Renal pelvis (tissue), 4 donors: ENCODE results near the gene TDRD12. TPM values are rescaled to one million over a fixed set of nuclear protein-coding genes. Genes with fewer than 3 reads are reported as not detected.
"Not testable (repeated sequence)": the region's sequence is repeated elsewhere in the genome, so short reads cannot be mapped to it uniquely, and the experiment has no call there.

ENCODE experiments used
- DNase-seq: peaks from one replicate; pipeline ENCODE4 v3.0.0-alpha.2; 2013
- polyA plus RNA-seq, 3 donors: library from polyadenylated mRNA; unstranded; fragments of 120-200 nt; gene quantifications; one replicate each; pipeline ENCODE4 v1.2.1, GENCODE V29; 2013; ENCODE audit not compliant: insufficient read length in 3 of 3

The TDRD12 gene
- polyA plus RNA-seq, 3 donors = 0.40 to 1.1 (median 0.67) TPM

GRCh38 chr19:32746631-32747196 lies 27.1 kb downstream of the TDRD12 start:
- not testable (repeated sequence) for DNase-seq

GRCh38 chr19:32748497-32748896 lies 28.9 kb downstream of the TDRD12 start:
- DNase-seq = no peak

DNA sequence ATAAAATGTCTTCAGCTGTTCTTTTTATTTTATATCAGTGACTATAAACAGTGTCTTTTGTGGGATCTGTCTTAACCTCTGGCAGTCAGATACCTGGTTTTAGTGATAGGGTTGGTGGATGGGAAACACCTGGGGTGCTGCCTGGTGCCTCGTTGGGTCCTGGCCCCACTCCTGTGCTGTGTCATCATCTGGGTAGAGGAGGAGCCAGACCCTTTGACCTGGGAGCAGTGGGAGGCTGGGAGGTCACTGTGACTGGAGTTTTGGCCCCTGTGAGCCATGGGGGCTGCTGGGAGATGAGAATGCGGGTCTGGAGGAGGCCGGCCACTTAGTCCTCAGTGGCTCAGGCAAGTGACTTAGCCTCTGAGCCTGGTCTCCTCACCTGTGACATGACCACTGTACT lies 29.4 kb downstream of the TDRD12 start:
- DNase-seq = no peak

GRCh38 chr19:32749361-32749760 lies 29.8 kb downstream of the TDRD12 start:
- DNase-seq = no peak

GRCh38 chr19:32750441-32751055 lies 31.0 kb downstream of the TDRD12 start:
- no peak for DNase-seq

DNA sequence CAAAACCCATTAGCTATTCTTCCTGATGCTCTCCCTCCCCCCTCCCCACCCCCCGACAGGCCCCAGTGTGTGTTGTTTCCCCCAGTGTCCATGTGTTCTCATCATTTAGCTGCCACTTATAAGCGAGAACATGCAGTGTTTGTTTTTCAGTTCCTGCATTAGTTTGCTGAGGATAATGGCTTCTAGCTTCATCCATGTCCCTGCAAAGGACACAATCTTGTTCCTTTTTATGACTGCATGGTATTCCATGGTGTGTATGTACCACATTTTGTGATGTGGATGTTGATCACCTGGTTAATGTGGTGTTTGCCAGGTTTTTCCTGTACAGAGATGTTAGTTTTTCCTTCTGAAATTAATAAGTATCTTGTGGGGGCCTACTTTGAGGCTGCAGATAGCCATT lies 31.5 kb downstream of the TDRD12 start:
- DNase-seq = no peak

DNA sequence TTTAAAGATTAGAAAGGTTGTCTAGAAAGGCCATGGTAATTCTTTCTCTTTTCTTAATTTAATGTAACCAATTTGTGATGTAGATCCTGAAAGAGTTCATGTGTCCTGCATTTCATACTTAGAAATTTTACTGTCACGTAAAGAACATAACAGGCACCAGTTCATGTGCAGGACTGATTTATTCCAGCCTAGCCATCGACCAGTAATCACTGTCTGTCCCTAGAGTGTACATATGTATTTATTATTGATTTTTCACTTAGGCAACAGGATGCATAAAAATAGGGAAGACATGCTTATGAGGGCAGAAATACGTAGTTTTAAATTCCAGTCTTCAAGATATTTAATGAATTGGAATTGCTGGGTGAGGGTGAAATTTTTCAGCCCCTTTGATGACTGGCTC lies 37.6 kb downstream of the TDRD12 start:
- no peak for DNase-seq

DNA sequence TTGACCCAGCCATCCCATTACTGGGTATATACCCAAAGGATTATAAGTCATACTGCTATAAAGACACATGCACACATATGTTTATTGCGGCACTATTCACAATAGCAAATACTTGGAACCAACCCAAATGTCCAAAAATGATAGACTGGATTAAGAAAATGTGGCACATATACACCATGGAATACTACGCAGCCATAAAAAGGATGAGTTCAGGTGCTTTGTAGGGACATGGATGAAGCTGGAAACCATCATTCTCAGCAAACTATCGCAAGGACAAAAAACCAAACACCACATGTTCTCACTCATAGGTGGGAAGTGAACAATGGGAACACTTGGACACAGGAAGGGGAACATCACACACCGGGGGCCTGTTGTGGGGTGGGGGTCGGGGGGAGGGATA lies 45.8 kb downstream of the TDRD12 start:
- not testable (repeated sequence) for DNase-seq

GRCh38 chr19:32767951-32768679 lies 48.5 kb downstream of the TDRD12 start:
- DNase-seq = no peak

DNA sequence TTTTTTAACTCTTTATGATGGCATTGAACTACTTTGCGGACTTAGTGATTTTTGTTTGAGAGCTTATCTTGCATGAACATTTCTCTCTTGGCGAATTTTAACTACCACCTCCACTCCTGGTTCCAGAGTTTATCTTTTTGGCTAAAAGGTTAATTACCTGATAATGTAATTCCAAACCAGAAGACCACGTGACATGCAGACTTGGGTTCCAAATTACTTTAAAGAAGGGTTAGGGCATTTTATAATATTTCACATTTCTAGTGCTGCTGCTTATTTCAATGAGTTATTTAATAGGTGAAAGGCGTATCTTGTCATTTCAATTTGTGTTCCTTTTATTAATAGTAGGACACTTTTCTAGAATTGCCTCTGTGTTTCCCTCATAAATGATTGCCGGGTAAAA lies 52.0 kb downstream of the TDRD12 start:
- DNase-seq = no peak

GRCh38 chr19:32773126-32773525 lies 53.6 kb downstream of the TDRD12 start:
- no peak for DNase-seq

DNA sequence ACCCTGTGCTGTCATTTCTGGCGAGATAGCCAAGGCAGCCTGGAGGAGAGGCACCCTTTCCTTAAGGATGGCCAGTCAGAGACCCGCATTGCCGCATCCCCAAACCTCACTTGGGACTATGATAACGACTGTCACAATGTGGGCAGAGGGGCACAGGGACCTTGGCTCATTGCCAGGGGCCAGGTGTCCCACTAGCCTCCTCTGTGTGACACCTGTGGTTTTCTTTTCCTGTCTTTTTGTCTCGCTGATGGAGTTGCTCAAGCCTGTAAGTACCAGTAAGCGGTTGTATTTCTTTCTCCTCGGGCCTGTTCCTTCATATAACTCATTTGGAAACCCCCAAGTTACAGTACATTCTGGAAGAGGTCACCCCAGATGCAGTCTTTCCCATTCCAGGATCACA lies 59.5 kb downstream of the TDRD12 start:
- no peak for DNase-seq

DNA sequence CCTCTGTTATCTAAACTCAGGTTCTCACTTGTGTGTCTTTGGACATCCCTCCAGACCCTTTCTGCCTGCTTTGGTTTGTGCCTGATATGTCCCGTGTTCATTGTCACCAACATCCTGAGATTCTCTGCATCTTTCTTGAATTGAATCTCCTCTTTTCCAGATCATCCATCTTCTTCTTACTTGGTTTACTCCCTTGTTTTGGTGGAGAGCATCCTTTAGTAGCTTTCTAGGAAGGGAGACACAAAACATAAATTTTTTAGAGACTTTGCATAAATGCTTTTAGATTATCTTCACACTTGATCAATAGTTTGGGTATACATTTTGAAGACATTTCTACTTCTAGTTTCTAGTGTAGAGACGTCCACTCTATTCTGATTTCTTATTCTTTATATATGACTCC lies 61.7 kb downstream of the TDRD12 start:
- DNase-seq = no peak

GRCh38 chr19:32782089-32782488 lies 62.5 kb downstream of the TDRD12 start:
- not testable (repeated sequence) for DNase-seq

GRCh38 chr19:32787161-32787813 lies 67.7 kb downstream of the TDRD12 start:
- DNase-seq = not testable (repeated sequence)

GRCh38 chr19:32787895-32788294 lies 68.3 kb downstream of the TDRD12 start:
- DNase-seq = not testable (repeated sequence)

- DNase-seq = no peak
These were observed 69.9 kb downstream of the TDRD12 start for GRCh38 chr19:32789429-32789828.

GRCh38 chr19:32798201-32798600 lies 78.6 kb downstream of the TDRD12 start:
- no peak for DNase-seq

DNA sequence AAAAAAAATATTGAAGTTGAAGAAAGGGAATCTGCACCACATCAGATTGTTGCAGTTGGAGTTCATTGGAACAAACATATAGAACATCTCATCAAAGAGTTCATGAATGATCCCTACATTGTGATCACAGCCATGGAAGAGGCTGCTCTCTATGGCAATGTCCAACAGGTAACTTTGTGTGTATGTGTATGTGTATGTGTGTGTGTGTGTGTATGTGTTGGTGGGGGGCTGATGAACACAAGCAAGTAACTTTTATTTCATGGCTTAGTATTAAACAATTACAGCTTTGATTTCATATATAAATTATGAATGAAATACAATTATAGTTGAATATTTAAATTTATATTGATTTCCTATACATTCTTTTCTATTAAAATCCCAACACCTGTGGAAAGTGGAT lies 80.6 kb downstream of the TDRD12 start:
- DNase-seq = no peak

GRCh38 chr19:32800754-32801153 lies 81.2 kb downstream of the TDRD12 start:
- no peak for DNase-seq

DNA sequence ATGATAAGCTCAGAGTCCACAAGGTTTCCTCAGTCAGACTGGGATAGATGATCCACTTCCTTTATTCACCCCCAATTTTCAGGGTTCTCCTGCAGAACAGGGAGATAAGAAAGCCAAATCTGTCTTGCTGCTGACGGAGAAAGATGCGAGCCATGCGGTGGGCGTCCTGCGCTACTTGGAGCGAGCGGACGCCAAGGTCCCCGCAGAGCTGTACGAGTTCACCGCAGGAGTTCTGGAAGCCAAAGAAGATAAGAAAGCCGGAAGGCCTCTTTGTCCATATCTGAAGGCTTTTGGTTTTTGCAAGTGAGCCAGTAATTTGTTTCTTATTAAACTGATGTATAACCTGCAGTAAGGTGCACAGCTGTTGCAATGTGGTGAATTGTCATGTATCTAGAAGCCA lies 83.3 kb downstream of the TDRD12 start:
- DNase-seq = no peak

GRCh38 chr19:32808236-32808635 lies 88.7 kb downstream of the TDRD12 start:
- no peak for DNase-seq

DNA sequence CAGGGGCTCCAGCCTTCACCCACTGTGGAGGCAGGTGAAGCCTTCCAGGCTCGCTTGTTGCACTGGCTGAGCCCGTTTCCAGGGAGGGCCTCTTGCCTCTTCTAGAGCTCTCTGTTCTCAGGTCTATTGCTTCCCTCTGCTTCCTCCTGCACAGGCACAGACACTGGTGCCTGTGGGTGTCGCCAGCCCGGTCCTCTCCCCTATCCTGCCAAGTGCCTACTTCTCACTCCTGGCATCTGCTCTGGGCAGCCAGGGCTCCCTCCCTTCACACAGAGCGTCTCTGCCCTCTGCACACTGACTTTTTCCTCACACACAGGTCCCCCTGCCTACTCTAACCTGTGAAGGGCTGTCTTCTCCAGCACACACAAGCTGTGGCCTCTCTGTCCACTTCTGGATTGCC lies 89.7 kb downstream of the TDRD12 start:
- no peak for DNase-seq
